ENCODE measurements around the gene PXDC1. TPM values are rescaled to one million over a fixed set of nuclear protein-coding genes. Genes with fewer than 3 reads are reported as not detected.

PXDC1 gene
- total RNA-seq, 1 experiment from 2014 or later, result 30.8 TPM

- H3F3A ChIP-seq (ENCODE audit: insufficient read depth, low read depth), result no peaks in the 10 kb centered on the region
- no TSS peak for BruUV-seq (replicated peaks)
- no peaks in the 10 kb centered on the region for H3K27me3 ChIP-seq (ENCODE audit: insufficient read depth, low read depth)
- DNase-seq, result no peak
- H2AFZ ChIP-seq, result no peak overlapping the region
- no peaks in the 10 kb centered on the region for H3K9me3 ChIP-seq (ENCODE audit: insufficient read depth, low read depth)
- ChIA-PET POLR2A (ENCODE audit: unreplicated experiment) (no interaction called here), CTCF (no interaction called here)
- TF ChIP-seq, protein P1, sequence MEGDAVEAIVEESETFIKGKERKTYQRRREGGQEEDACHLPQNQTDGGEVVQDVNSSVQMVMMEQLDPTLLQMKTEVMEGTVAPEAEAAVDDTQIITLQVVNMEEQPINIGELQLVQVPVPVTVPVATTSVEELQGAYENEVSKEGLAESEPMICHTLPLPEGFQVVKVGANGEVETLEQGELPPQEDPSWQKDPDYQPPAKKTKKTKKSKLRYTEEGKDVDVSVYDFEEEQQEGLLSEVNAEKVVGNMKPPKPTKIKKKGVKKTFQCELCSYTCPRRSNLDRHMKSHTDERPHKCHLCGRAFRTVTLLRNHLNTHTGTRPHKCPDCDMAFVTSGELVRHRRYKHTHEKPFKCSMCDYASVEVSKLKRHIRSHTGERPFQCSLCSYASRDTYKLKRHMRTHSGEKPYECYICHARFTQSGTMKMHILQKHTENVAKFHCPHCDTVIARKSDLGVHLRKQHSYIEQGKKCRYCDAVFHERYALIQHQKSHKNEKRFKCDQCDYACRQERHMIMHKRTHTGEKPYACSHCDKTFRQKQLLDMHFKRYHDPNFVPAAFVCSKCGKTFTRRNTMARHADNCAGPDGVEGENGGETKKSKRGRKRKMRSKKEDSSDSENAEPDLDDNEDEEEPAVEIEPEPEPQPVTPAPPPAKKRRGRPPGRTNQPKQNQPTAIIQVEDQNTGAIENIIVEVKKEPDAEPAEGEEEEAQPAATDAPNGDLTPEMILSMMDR (conservative IDR thresholded peaks at IDR 0.05), result no peak
- TF ChIP-seq EZH2 (IDR thresholded peaks at IDR 0.05; ENCODE audit: low read depth), result no peak
- H3K36me3 ChIP-seq (ENCODE audit: low read depth), result no peaks in the 10 kb centered on the region
- H3K4me1 ChIP-seq (replicated peaks; ENCODE audit: insufficient read depth), result no peaks in the 10 kb centered on the region
- intact Hi-C loops (cut with micrococcal nuclease; ENCODE audit: unreplicated experiment), result no loop called here
- H4K20me1 ChIP-seq (ENCODE audit: insufficient read depth), result no peaks in the 10 kb centered on the region
- H3K4me2 ChIP-seq, result no peak overlapping the region
- H3K9me2 ChIP-seq (ENCODE audit: insufficient read depth), result no peaks in the 10 kb centered on the region
- no peak overlapping the region for H3K27ac ChIP-seq
- H3K4me3 ChIP-seq, result no peak overlapping the region
- H3K79me2 ChIP-seq (ENCODE audit: low read depth), result no peaks in the 10 kb centered on the region
These were observed 27.5 kb downstream of the PXDC1 start for GRCh38 chr6:3723966-3724365.

GRCh38 chr6:3723251-3723650 is 28.3 kb downstream of the PXDC1 start:
- H3K4me3 ChIP-seq, result no peak overlapping the region
- no peaks in the 10 kb centered on the region for H3F3A ChIP-seq (ENCODE audit: insufficient read depth, low read depth)
- POLR2A ChIA-PET (ENCODE audit: unreplicated experiment), result no interaction called here
- CTCF ChIA-PET, result no interaction called here
- no peaks in the 10 kb centered on the region for H4K20me1 ChIP-seq (ENCODE audit: insufficient read depth)
- H3K36me3 ChIP-seq (ENCODE audit: low read depth), result no peaks in the 10 kb centered on the region
- intact Hi-C loops (cut with micrococcal nuclease; ENCODE audit: unreplicated experiment), result no loop called here
- DNase-seq, result no peak
- no peaks in the 10 kb centered on the region for H3K79me2 ChIP-seq (ENCODE audit: low read depth)
- H3K27ac ChIP-seq, result no peak overlapping the region
- no peaks in the 10 kb centered on the region for H3K9me2 ChIP-seq (ENCODE audit: insufficient read depth)
- H3K27me3 ChIP-seq (ENCODE audit: insufficient read depth, low read depth), result no peaks in the 10 kb centered on the region
- no peaks in the 10 kb centered on the region for H3K4me1 ChIP-seq (replicated peaks; ENCODE audit: insufficient read depth)
- H2AFZ ChIP-seq, result no peak overlapping the region
- no peaks in the 10 kb centered on the region for H3K9me3 ChIP-seq (ENCODE audit: insufficient read depth, low read depth)
- TF ChIP-seq, protein P1 (conservative IDR thresholded peaks at IDR 0.05), result no peak
- TF ChIP-seq EZH2 (IDR thresholded peaks at IDR 0.05; ENCODE audit: low read depth), result no peak
- H3K4me2 ChIP-seq, result no peak overlapping the region
- no TSS peak for BruUV-seq (replicated peaks)

- no peak for TF ChIP-seq EZH2 (IDR thresholded peaks at IDR 0.05; ENCODE audit: low read depth)
- TF ChIP-seq, protein P1 (conservative IDR thresholded peaks at IDR 0.05), result no peak
- no peaks in the 10 kb centered on the region for H4K20me1 ChIP-seq (ENCODE audit: insufficient read depth)
- no peaks in the 10 kb centered on the region for H3F3A ChIP-seq (ENCODE audit: insufficient read depth, low read depth)
- no peak overlapping the region for H3K4me2 ChIP-seq
- ChIA-PET CTCF (no interaction called here), POLR2A (ENCODE audit: unreplicated experiment) (no interaction called here)
- H3K79me2 ChIP-seq (ENCODE audit: low read depth), result no peaks in the 10 kb centered on the region
- H3K9me3 ChIP-seq (ENCODE audit: insufficient read depth, low read depth), result no peaks in the 10 kb centered on the region
- DNase-seq, result no peak
- H3K4me1 ChIP-seq (replicated peaks; ENCODE audit: insufficient read depth), result no peaks in the 10 kb centered on the region
- H3K9me2 ChIP-seq (ENCODE audit: insufficient read depth), result no peaks in the 10 kb centered on the region
- H3K4me3 ChIP-seq, result no peak overlapping the region
- intact Hi-C loops (cut with micrococcal nuclease; ENCODE audit: unreplicated experiment), result no loop called here
- BruUV-seq (replicated peaks), result no TSS peak
- H3K27me3 ChIP-seq (ENCODE audit: insufficient read depth, low read depth), result no peaks in the 10 kb centered on the region
- H2AFZ ChIP-seq, result no peak overlapping the region
- no peaks in the 10 kb centered on the region for H3K36me3 ChIP-seq (ENCODE audit: low read depth)
- no peak overlapping the region for H3K27ac ChIP-seq
These were observed 28.7 kb downstream of the PXDC1 start for GRCh38 chr6:3722785-3723184.
